Measurements from ENCODE around the gene KCNJ12. TPM values are rescaled to one million over a fixed set of nuclear protein-coding genes. Genes with fewer than 3 reads are reported as not detected.
"Not testable (repeated sequence)": the region's sequence is repeated elsewhere in the genome, so short reads cannot be mapped to it uniquely, and the experiment has no call there.

The KCNJ12 gene
- total and polyA plus RNA-seq, 2 of the 4 experiments (the other 2 are of a cell fraction), result under 0.01 to 0.10 TPM

GRCh38 chr17:21415166-21415990 is 39.2 kb downstream of the KCNJ12 start:
- H3K9me3 ChIP-seq (ENCODE audit: control insufficient read depth, insufficient read depth, low read length); H2AK5ac ChIP-seq (ENCODE audit: low read depth, low read length); CTCF ChIA-PET; intact Hi-C loops (cut with micrococcal nuclease); H2AFZ ChIP-seq (replicated peaks; ENCODE audit: low read length, poor library complexity); H2BK120ac ChIP-seq (ENCODE audit: low read depth, low read length); H3K4me2 ChIP-seq (ENCODE audit: low read depth, low read length); H3K14ac ChIP-seq (replicated peaks; ENCODE audit: low read depth, low read length); H2BK20ac ChIP-seq (ENCODE audit: low read depth, low read length); H3K9ac ChIP-seq (ENCODE audit: low read depth, low read length); H2BK15ac ChIP-seq (ENCODE audit: low read depth, low read length); H3K56ac ChIP-seq (ENCODE audit: extremely low read depth, insufficient read depth, low read length); in situ Hi-C loops (cut with MboI; ENCODE audit: low sequenced_read_pairs); H4K8ac ChIP-seq (ENCODE audit: low read depth in 2 of 2, low read length in 2 of 2); H2AK9ac ChIP-seq (replicated peaks; ENCODE audit: low read depth, low read length, poor library complexity); H3K23ac ChIP-seq (ENCODE audit: low read depth, low read length); H4K20me1 ChIP-seq (ENCODE audit: insufficient read depth, low read length); H3K4me1 ChIP-seq (ENCODE audit: control insufficient read depth, insufficient read depth, low read length); H3K9me1 ChIP-seq (ENCODE audit: insufficient read depth, low read length); dilution Hi-C loops (cut with HindIII; ENCODE audit: low sequenced_read_pairs, unreplicated experiment); H3K36me3 ChIP-seq (ENCODE audit: control insufficient read depth, insufficient read depth, low read length); POLR2A ChIA-PET (ENCODE audit: unreplicated experiment); H3K18ac ChIP-seq (ENCODE audit: low read depth, low read length); H3K27me3 ChIP-seq (ENCODE audit: control insufficient read depth, insufficient read depth, low read length); H3K27ac ChIP-seq (ENCODE audit: insufficient read depth, low read length); H4K91ac ChIP-seq (ENCODE audit: insufficient read depth, low read depth, low read length); H3K4ac ChIP-seq (ENCODE audit: low read depth, low read length); ATAC-seq (ENCODE audit: low read depth); BruUV-seq (replicated peaks); H3K4me3 ChIP-seq (ENCODE audit: insufficient read depth, low read depth, low read length); H2BK5ac ChIP-seq (ENCODE audit: low read depth, low read length, poor library complexity, severe bottlenecking); DNase-seq; H4K5ac ChIP-seq (ENCODE audit: low read depth, low read length); H3K79me1 ChIP-seq (ENCODE audit: low read depth in 1 of 2, low read length in 2 of 2): not testable (repeated sequence)
- 90% methylated on average over 20 of the region's 58 CpGs; no CpG with 5 or more reads in 1 of the 2 experiments for WGBS, 2 experiments (ENCODE audit: extremely low coverage in 2 of 2, insufficient read length in 1 of 2)

DNA sequence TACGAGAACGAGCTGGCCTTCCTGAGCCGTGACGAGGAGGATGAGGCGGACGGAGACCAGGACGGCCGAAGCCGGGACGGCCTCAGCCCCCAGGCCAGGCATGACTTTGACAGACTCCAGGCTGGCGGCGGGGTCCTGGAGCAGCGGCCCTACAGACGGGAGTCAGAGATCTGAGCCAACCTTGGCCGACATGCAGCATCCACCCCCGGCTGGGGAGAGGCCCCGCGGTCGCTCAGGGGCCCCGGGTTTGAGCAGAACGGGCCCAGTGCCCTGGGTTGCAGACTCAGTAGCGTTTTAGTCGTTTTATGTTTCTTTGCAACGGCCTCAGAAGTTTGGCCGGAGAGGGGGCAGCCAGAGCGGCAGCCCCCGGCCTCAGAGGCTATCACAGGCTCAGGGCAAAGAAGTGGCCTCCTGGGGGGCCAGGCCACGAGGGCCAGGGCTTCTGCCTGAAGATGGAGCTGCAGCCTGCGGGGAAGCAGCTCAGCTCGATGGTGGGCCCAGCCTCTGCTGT is 40.4 kb downstream of the KCNJ12 start:
- H3K9me1 ChIP-seq (ENCODE audit: insufficient read depth, low read length); H4K5ac ChIP-seq (ENCODE audit: low read depth, low read length); H3K4ac ChIP-seq (ENCODE audit: low read depth, low read length); CTCF ChIA-PET; H2BK15ac ChIP-seq (ENCODE audit: low read depth, low read length); H4K8ac ChIP-seq (ENCODE audit: low read depth in 2 of 2, low read length in 2 of 2); H2BK20ac ChIP-seq (ENCODE audit: low read depth, low read length); intact Hi-C loops (cut with micrococcal nuclease); BruUV-seq (replicated peaks); H2BK120ac ChIP-seq (ENCODE audit: low read depth, low read length); H3K27ac ChIP-seq (ENCODE audit: insufficient read depth, low read length); H2AFZ ChIP-seq (replicated peaks; ENCODE audit: low read length, poor library complexity); H3K79me1 ChIP-seq (ENCODE audit: low read depth in 1 of 2, low read length in 2 of 2); H2AK5ac ChIP-seq (ENCODE audit: low read depth, low read length); H3K4me3 ChIP-seq (ENCODE audit: insufficient read depth, low read depth, low read length); H3K18ac ChIP-seq (ENCODE audit: low read depth, low read length); POLR2A ChIA-PET (ENCODE audit: unreplicated experiment); H3K56ac ChIP-seq (ENCODE audit: extremely low read depth, insufficient read depth, low read length); H4K91ac ChIP-seq (ENCODE audit: insufficient read depth, low read depth, low read length); DNase-seq; H2BK5ac ChIP-seq (ENCODE audit: low read depth, low read length, poor library complexity, severe bottlenecking); H3K27me3 ChIP-seq (ENCODE audit: control insufficient read depth, insufficient read depth, low read length); H3K14ac ChIP-seq (replicated peaks; ENCODE audit: low read depth, low read length); H3K9ac ChIP-seq (ENCODE audit: low read depth, low read length); H4K20me1 ChIP-seq (ENCODE audit: insufficient read depth, low read length); dilution Hi-C loops (cut with HindIII; ENCODE audit: low sequenced_read_pairs, unreplicated experiment); ATAC-seq (ENCODE audit: low read depth); H3K36me3 ChIP-seq (ENCODE audit: control insufficient read depth, insufficient read depth, low read length); H3K4me2 ChIP-seq (ENCODE audit: low read depth, low read length); H3K9me3 ChIP-seq (ENCODE audit: control insufficient read depth, insufficient read depth, low read length); H3K4me1 ChIP-seq (ENCODE audit: control insufficient read depth, insufficient read depth, low read length); in situ Hi-C loops (cut with MboI; ENCODE audit: low sequenced_read_pairs); H2AK9ac ChIP-seq (replicated peaks; ENCODE audit: low read depth, low read length, poor library complexity); H3K23ac ChIP-seq (ENCODE audit: low read depth, low read length): not testable (repeated sequence)
- 70% methylated on average over 2 of the region's 30 CpGs; no CpG with 5 or more reads in 1 of the 2 experiments for WGBS, 2 experiments (ENCODE audit: extremely low coverage in 2 of 2, insufficient read length in 1 of 2)
